NCI-H1092 treated with DMSO at 0.1 percent for 48 hours (cell line): ENCODE measurements around the gene KIF26B.
"Not testable (repeated sequence)": the region's sequence is repeated elsewhere in the genome, so short reads cannot be mapped to it uniquely, and the experiment has no call there.

ENCODE experiments used
- DNase-seq: peaks from one replicate; lab custom pipeline; 2025; lab: John Stamatoyannopoulos, UW

KIF26B gene

GRCh38 chr1:245651093-245651492, 496.3 kb downstream of the KIF26B start:
- no peak for DNase-seq

- DNase-seq = no peak
These were observed 497.3 kb downstream of the KIF26B start for GRCh38 chr1:245652116-245652515.

GRCh38 chr1:245652660-245653427, 498.1 kb downstream of the KIF26B start:
- DNase-seq = no peak

GRCh38 chr1:245654460-245655050, 499.8 kb downstream of the KIF26B start:
- no peak for DNase-seq

- no peak for DNase-seq
These were observed 501.5 kb downstream of the KIF26B start for GRCh38 chr1:245656189-245656717.

- DNase-seq = no peak
These were observed 502.6 kb downstream of the KIF26B start for GRCh38 chr1:245657371-245657770.

- no peak for DNase-seq
These were observed 508.6 kb downstream of the KIF26B start for GRCh38 chr1:245663373-245663772.

GRCh38 chr1:245663841-245664240, 509.1 kb downstream of the KIF26B start:
- DNase-seq = no peak

GRCh38 chr1:245666412-245666811, 511.6 kb downstream of the KIF26B start:
- no peak for DNase-seq

GRCh38 chr1:245671349-245671748, 516.6 kb downstream of the KIF26B start:
- no peak for DNase-seq

- no peak for DNase-seq
These were observed 517.4 kb downstream of the KIF26B start for GRCh38 chr1:245671966-245672767.

GRCh38 chr1:245672836-245673656, 518.3 kb downstream of the KIF26B start:
- not testable (repeated sequence) for DNase-seq

GRCh38 chr1:245673881-245674414, 519.2 kb downstream of the KIF26B start:
- no peak for DNase-seq

- no peak for DNase-seq
These were observed 522.9 kb downstream of the KIF26B start for GRCh38 chr1:245677461-245678240.

GRCh38 chr1:245678860-245679411, 524.2 kb downstream of the KIF26B start:
- DNase-seq = no peak

- no peak for DNase-seq
These were observed 525.3 kb downstream of the KIF26B start for GRCh38 chr1:245679821-245680780.

- peak; percentile 84 for DNase-seq
These were observed 528.1 kb downstream of the KIF26B start for GRCh38 chr1:245682638-245683628.

- DNase-seq = no peak
These were observed 528.9 kb downstream of the KIF26B start for GRCh38 chr1:245683676-245684075.
